H1 (cell line): Measurements from ENCODE around the gene MACROD1. TPM values are rescaled to one million over a fixed set of nuclear protein-coding genes. Genes with fewer than 3 reads are reported as not detected.

Source experiments
- CTCF ChIA-PET: fragments of 300-600 bp; sonication (Branson Sonifier 250); formaldehyde crosslinking; loops from one replicate; lab custom pipeline; 2021; ENCODE audit not compliant: partially characterized antibody; lab: Charles Lee
- POLR2A ChIA-PET: fragments of 300-600 bp; sonication (Branson Sonifier 250); formaldehyde crosslinking; loops from one replicate; lab custom pipeline; 2021; ENCODE audit warnings: inconsistent platforms; ENCODE audit not compliant: partially characterized antibody; lab: Charles Lee
- DNase-seq, 2 experiments: peaks; one replicate each; pipeline versions ENCODE4 v3.0.0 to v3.0.0-alpha.2; 2010 to 2022; ENCODE audit warnings: low spot score in 2 of 2, low read depth in 1 of 2, mixed read lengths in 1 of 2
- FAIRE-seq: peaks from 2 replicates; lab custom pipeline; 2011; peaks lifted over from hg19 to GRCh38; lab: Jason Lieb, UNC
- H2AFZ ChIP-seq: 2 replicates; pipeline ENCODE4 v1.8.1; 2012; ENCODE audit warnings: low read length, inconsistent platforms
- H2AK5ac ChIP-seq: 2 replicates; pipeline ENCODE4 v1.6.1; 2013; ENCODE audit warnings: low read depth, low read length
- H2BK120ac ChIP-seq: replicated peaks from 2 replicates; pipeline ENCODE3; 2013; ENCODE audit warnings: low read depth, low read length, inconsistent platforms
- H2BK12ac ChIP-seq: 2 replicates; pipeline ENCODE4 v1.6.1; 2013; ENCODE audit warnings: low read depth, low read length
- H2BK15ac ChIP-seq: 2 replicates; pipeline ENCODE4 v1.6.1; 2013; ENCODE audit warnings: low read length
- H2BK20ac ChIP-seq: 2 replicates; pipeline ENCODE4 v1.6.1; 2013; ENCODE audit warnings: low read length
- H2BK5ac ChIP-seq: 2 replicates; pipeline ENCODE4 v1.6.1; 2013; ENCODE audit warnings: low read depth, low read length
- H3K14ac ChIP-seq: 2 replicates; pipeline ENCODE4 v1.6.1; 2013; ENCODE audit warnings: inconsistent platforms; ENCODE audit not compliant: insufficient read length
- H3K18ac ChIP-seq: 2 replicates; pipeline ENCODE4 v1.6.1; 2013; ENCODE audit warnings: low read length; ENCODE audit errors: extremely low read depth
- H3K23ac ChIP-seq: 2 replicates; pipeline ENCODE4 v1.6.1; 2013; ENCODE audit warnings: inconsistent platforms; ENCODE audit not compliant: insufficient read length
- H3K23me2 ChIP-seq: 2 replicates; pipeline ENCODE4 v1.6.1; 2013; ENCODE audit warnings: low read depth, low read length
- H3K27ac ChIP-seq: 2 replicates; pipeline ENCODE4 v1.6.1; 2011; ENCODE audit warnings: low read depth, low read length, inconsistent platforms
- H3K27me3 ChIP-seq, 4 experiments: replicated peaks in 1 of 4; 1 replicate in 1 of 4; 2 replicates in 3 of 4; pipeline versions ENCODE4 v1.6.1 to v1.8.1; 2011 to 2013; ENCODE audit warnings: low read length in 3 of 4, mild to moderate bottlenecking in 3 of 4, inconsistent platforms in 2 of 4, mixed read lengths in 2 of 4, moderate library complexity in 1 of 4; ENCODE audit not compliant: control insufficient read depth in 3 of 4, insufficient read depth in 3 of 4; ENCODE audit errors: extremely low read depth in 1 of 4
- H3K36me3 ChIP-seq, 4 experiments: 2 replicates each; pipeline versions ENCODE4 v1.6.1 to v1.8.1; 2011 to 2013; ENCODE audit warnings: mild to moderate bottlenecking in 4 of 4, low read length in 3 of 4, moderate library complexity in 2 of 4, control low read depth in 1 of 4, inconsistent platforms in 1 of 4; ENCODE audit not compliant: insufficient read depth in 4 of 4, control insufficient read depth in 2 of 4
- H3K4ac ChIP-seq: replicated peaks from 2 replicates; pipeline ENCODE3; 2013; ENCODE audit warnings: low read length, low read depth, mixed read lengths, inconsistent platforms; ENCODE audit not compliant: insufficient read length
- H3K4me1 ChIP-seq, 4 experiments: replicated peaks in 1 of 4; 1 replicate in 1 of 4; 2 replicates in 3 of 4; pipeline versions ENCODE4 v1.6.1 to v1.8.1; 2011 to 2013; ENCODE audit warnings: low read length in 3 of 4, inconsistent platforms in 2 of 4, mixed read lengths in 1 of 4; ENCODE audit not compliant: insufficient read depth in 4 of 4, control insufficient read depth in 3 of 4
- H3K4me2 ChIP-seq, 2 experiments: 2 replicates each; pipeline versions ENCODE4 v1.6.1 to v1.8.1; 2011 to 2013; ENCODE audit warnings: low read depth in 2 of 2, low read length in 2 of 2, control low read depth in 1 of 2, inconsistent platforms in 1 of 2, mild to moderate bottlenecking in 1 of 2; ENCODE audit not compliant: insufficient read depth in 1 of 2
- H3K4me3 ChIP-seq, 4 experiments: fragments of 200-600, 300-600 bp in 1 of 4; sonication (generic), shearing (Covaris generic), sonication (Bioruptor Twin) in 1 of 4; 2 replicates each; pipeline versions ENCODE4 v1.5.1 to v1.8.1; 2011 to 2016; ENCODE audit warnings: low read length in 4 of 4, low read depth in 3 of 4, control low read depth in 2 of 4, inconsistent platforms in 2 of 4, mild to moderate bottlenecking in 2 of 4, mixed read lengths in 1 of 4, moderate library complexity in 1 of 4; ENCODE audit not compliant: insufficient read depth in 2 of 4; ENCODE audit errors: extremely low read depth in 1 of 4
- H3K56ac ChIP-seq: replicated peaks from 2 replicates; pipeline ENCODE3; 2013; ENCODE audit warnings: low read depth, mild to moderate bottlenecking, mixed read lengths, low read length, inconsistent platforms; ENCODE audit not compliant: insufficient read length
- H3K79me1 ChIP-seq: 2 replicates; pipeline ENCODE4 v1.6.1; 2013; ENCODE audit warnings: low read depth, low read length, control low read depth
- H3K79me2 ChIP-seq, 2 experiments: 2 replicates each; pipeline versions ENCODE4 v1.6.1 to v1.8.1; 2012 to 2013; ENCODE audit warnings: low read length in 2 of 2, mild to moderate bottlenecking in 2 of 2, inconsistent platforms in 1 of 2; ENCODE audit not compliant: insufficient read depth in 2 of 2, control insufficient read depth in 1 of 2
- H3K9ac ChIP-seq, 4 experiments: replicated peaks in 1 of 4; 1 replicate in 1 of 4; 2 replicates in 3 of 4; pipeline versions ENCODE4 v1.6.1 to v1.8.1; 2011 to 2013; ENCODE audit warnings: low read depth in 3 of 4, low read length in 3 of 4, control low read depth in 2 of 4, mild to moderate bottlenecking in 2 of 4, moderate library complexity in 2 of 4, inconsistent platforms in 1 of 4; ENCODE audit errors: extremely low read depth in 1 of 4
- H3K9me3 ChIP-seq, 2 experiments: 2 replicates each; pipeline versions ENCODE4 v1.6.1 to v1.8.1; 2012 to 2013; ENCODE audit warnings: mild to moderate bottlenecking in 2 of 2, moderate library complexity in 2 of 2, control low read depth in 1 of 2, inconsistent platforms in 1 of 2, low read depth in 1 of 2, low read length in 1 of 2, mixed read lengths in 1 of 2; ENCODE audit not compliant: insufficient read depth in 2 of 2
- H4K20me1 ChIP-seq, 2 experiments: replicated peaks in 1 of 2; 2 replicates each; pipeline versions ENCODE3 to v1.8.1; 2011 to 2013; ENCODE audit warnings: inconsistent platforms in 2 of 2, low read length in 2 of 2, mild to moderate bottlenecking in 1 of 2; ENCODE audit not compliant: insufficient read depth in 2 of 2, control insufficient read depth in 1 of 2
- H4K5ac ChIP-seq: 2 replicates; pipeline ENCODE4 v1.6.1; 2013; ENCODE audit warnings: low read length, low read depth, mixed read lengths, inconsistent platforms; ENCODE audit not compliant: insufficient read length
- H4K8ac ChIP-seq: 2 replicates; pipeline ENCODE4 v1.8.0; 2013; ENCODE audit warnings: mild to moderate bottlenecking, moderate library complexity, low read length, inconsistent platforms; ENCODE audit not compliant: insufficient read depth; ENCODE audit errors: extremely low read depth
- H4K91ac ChIP-seq: replicated peaks from 2 replicates; pipeline ENCODE3; 2013; ENCODE audit warnings: low read length, mixed read lengths, inconsistent platforms; ENCODE audit not compliant: insufficient read length
- BRCA1 ChIP-seq: IDR thresholded peaks from 2 replicates; pipeline ENCODE4 v1.6.1; 2012; ENCODE audit warnings: low read depth, low read length, improper control_type of control experiment
- CBX8 ChIP-seq: fragments of 300-800, 300-1000 bp; sonication (generic); IDR thresholded peaks from 2 replicates; pipeline ENCODE4 v1.7.1; 2016; ENCODE audit warnings: low read depth, low read length, borderline replicate concordance
- MAFK ChIP-seq: IDR thresholded peaks from 2 replicates; pipeline ENCODE4 v1.6.1; 2012; ENCODE audit warnings: low read depth, mild to moderate bottlenecking, improper control_type of control experiment, low read length
- NANOG ChIP-seq: IDR thresholded peaks from 2 replicates; pipeline ENCODE4 v1.6.1; 2011; ENCODE audit warnings: low read length, low read depth, mild to moderate bottlenecking, inconsistent platforms; ENCODE audit not compliant: insufficient read depth, poor library complexity, severe bottlenecking
- TCF12 ChIP-seq: IDR thresholded peaks from 2 replicates; pipeline ENCODE4 v1.6.1; 2011; ENCODE audit warnings: low read depth, mild to moderate bottlenecking, low read length
- TEAD4 ChIP-seq: IDR thresholded peaks from 2 replicates; pipeline ENCODE4 v1.6.1; 2012; ENCODE audit warnings: low read depth, low read length, inconsistent platforms, mixed read lengths
- WGBS, 2 experiments: shearing (Covaris generic) in 1 of 2; methylation state at CpG; one replicate each; pipeline versions ENCODE4 v1.1.6 to v1.1.7; 2013 to 2015; ENCODE audit warnings: low lambda C conversion rate in 2 of 2, mixed read lengths in 2 of 2, inconsistent platforms in 1 of 2, low coverage in 1 of 2, missing lambda C conversion rate in 1 of 2; ENCODE audit not compliant: insufficient replicate concordance in 2 of 2, insufficient coverage in 1 of 2, insufficient read length in 1 of 2; ENCODE audit errors: extremely low coverage in 1 of 2, missing lambda C conversion rate in 1 of 2; 5-methylcytosine and 5-hydroxymethylcytosine counted together
- polyA plus RNA-seq, 7 experiments: library from polyadenylated mRNA; depleted of rRNA in 3 of 7; stranded (reverse) in 5 of 7; unstranded in 2 of 7; fragments of >200 nt in 5 of 7; fragments of 200-250 nt in 2 of 7; gene quantifications; 1 replicate in 5 of 7; 2 replicates in 1 of 7; 4 replicates in 1 of 7; pipeline versions ENCODE4 v1.2.1 to v1.2.3, GENCODE V29; 2011 to 2013; ENCODE audit warnings: missing spikeins in 2 of 7, mixed read lengths in 2 of 7
- total RNA-seq: library from RNA; stranded (reverse); fragmentation: NEBNext Ultra II Directional; extraction: Animal tissue kit (Norgen Biotek cat#: 25700); gene quantifications from 2 replicates; pipeline ENCODE4 v1.2.1, GENCODE V29; 2021

The MACROD1 gene
- total and polyA plus RNA-seq, 2 of the 8 experiments (the other 6 are each of a cell fraction or from before 2014, with no cell fraction given) = 19.5 to 34.1 TPM

- Histone ChIP-seq H3K36me3 (no peaks in the 10 kb centered on the region), H4K91ac (no peak overlapping the region), H4K20me1 (peaks cover 11 to 31% of the 10 kb centered on the region in 2 experiments), H3K79me1 (no peaks in the 10 kb centered on the region), H2BK20ac (no peak overlapping the region), H4K5ac (no peak overlapping the region), H2BK15ac (no peak overlapping the region; the same call in 1 of the 2 replicates), H2AK5ac (no peak overlapping the region), H3K14ac (no peak overlapping the region), H2AFZ (no peak overlapping the region), H3K4me2 (no peak overlapping the region), H3K4ac (no peak overlapping the region), H3K18ac (no peak overlapping the region), H3K79me2 (no peaks in the 10 kb centered on the region), H3K27me3 (peaks cover 56 to 92% (median 86%) of the 10 kb centered on the region in 4 experiments), H3K23ac (no peak overlapping the region), H2BK12ac (peak overlapping the region; percentile 80; the same call in 1 of the 2 replicates), H4K8ac (no peak overlapping the region), H3K23me2 (peaks cover 7% of the 10 kb centered on the region; the same call in 1 of the 2 replicates), H3K4me1 (peaks cover 5 to 17% (median 10%) of the 10 kb centered on the region in 4 experiments; a peak in 6 of 7 replicates), H3K56ac (no peak overlapping the region), H3K27ac (no peak overlapping the region), H2BK5ac (no peak overlapping the region), H3K9me3 (no peaks in the 10 kb centered on the region), H2BK120ac (no peak overlapping the region), H3K9ac (no peak overlapping the region), H3K4me3 (no peak overlapping the region)
- TF ChIP-seq MAFK (no peak), TCF12 (no peak), NANOG (no peak), BRCA1 (no peak), TEAD4 (no peak), CBX8 (no peak)
- POLR2A ChIA-PET = interaction anchor here (0.9 to 1.4 kb wide), 4 partner anchors 14 to 22 kb away, joined by 3 read pairs; no protein-coding TSS in a partner anchor
- DNase-seq = no peak
- WGBS, 2 experiments = 93% methylated on average over 4 of the region's 4 CpGs; no CpG with 5 or more reads in 1 of the 2 experiments
- CTCF ChIA-PET = interaction anchor here (1.0 to 21.2 kb wide), 7 partner anchors 14 to 108 kb away, joined by 3 to 291 read pairs (median 25); no protein-coding TSS in a partner anchor
- no peak for FAIRE-seq
These were observed 127.4 kb downstream of the MACROD1 start for GRCh38 chr11:64038500-64038899.
